ENCODE results near the gene UBA3.

UBA3 gene

DNA sequence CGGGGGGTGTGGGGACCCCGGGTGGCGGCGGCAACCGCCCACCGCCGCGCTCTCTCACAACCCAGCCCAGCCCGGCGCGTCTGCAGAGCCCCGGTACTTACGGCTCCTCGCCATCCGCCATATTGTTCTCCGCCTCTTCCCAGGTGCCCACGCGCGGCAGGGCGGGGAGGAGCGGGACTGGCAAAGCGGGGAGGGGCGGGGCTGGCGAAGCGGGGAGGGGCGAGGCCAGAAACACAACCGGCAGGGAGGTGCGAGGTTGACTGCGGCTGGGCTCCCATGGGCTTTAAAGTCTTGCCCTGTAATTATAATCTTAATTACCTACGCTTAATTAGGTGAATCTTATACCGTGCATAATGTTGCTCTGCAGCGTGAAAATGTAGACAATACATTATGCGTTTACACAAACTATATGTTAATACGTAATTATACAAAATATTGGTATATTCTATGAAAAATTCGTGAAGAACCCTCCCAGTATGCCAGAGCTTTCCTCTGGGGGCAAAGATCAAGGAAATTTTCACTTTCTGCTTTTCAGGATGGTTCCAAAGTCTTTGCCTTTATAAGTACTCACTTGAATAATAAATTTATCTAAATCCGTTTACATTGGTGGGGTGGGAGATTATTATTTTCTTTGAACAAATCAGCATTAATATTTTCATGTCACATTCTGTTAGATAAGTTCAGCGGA is at the start of gene UBA3:
Gene UBA3 (minus strand): TSS at position 133 of the 688 bp plus-strand sequence. CDS start 12 bp downstream, at position 121.
- POLR2A ChIA-PET = interaction anchor here (0.6 kb wide), 1 partner anchor 28 kb away, joined by 3 read pairs; the partner anchor contains the start of gene TMF1
- TF ChIP-seq, protein P1, sequence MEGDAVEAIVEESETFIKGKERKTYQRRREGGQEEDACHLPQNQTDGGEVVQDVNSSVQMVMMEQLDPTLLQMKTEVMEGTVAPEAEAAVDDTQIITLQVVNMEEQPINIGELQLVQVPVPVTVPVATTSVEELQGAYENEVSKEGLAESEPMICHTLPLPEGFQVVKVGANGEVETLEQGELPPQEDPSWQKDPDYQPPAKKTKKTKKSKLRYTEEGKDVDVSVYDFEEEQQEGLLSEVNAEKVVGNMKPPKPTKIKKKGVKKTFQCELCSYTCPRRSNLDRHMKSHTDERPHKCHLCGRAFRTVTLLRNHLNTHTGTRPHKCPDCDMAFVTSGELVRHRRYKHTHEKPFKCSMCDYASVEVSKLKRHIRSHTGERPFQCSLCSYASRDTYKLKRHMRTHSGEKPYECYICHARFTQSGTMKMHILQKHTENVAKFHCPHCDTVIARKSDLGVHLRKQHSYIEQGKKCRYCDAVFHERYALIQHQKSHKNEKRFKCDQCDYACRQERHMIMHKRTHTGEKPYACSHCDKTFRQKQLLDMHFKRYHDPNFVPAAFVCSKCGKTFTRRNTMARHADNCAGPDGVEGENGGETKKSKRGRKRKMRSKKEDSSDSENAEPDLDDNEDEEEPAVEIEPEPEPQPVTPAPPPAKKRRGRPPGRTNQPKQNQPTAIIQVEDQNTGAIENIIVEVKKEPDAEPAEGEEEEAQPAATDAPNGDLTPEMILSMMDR (IDR thresholded peaks at IDR 0.05; ENCODE audit: insufficient read depth, low read length, missing control alignments) = no peak
- H3K4me3 ChIP-seq (ENCODE audit: low read depth, low read length) = peak within 1 kb of the TSS; percentile 62
- CTCF ChIA-PET = no interaction called here
- no peak for DNase-seq (ENCODE audit: low read depth, low spot score)

DNA sequence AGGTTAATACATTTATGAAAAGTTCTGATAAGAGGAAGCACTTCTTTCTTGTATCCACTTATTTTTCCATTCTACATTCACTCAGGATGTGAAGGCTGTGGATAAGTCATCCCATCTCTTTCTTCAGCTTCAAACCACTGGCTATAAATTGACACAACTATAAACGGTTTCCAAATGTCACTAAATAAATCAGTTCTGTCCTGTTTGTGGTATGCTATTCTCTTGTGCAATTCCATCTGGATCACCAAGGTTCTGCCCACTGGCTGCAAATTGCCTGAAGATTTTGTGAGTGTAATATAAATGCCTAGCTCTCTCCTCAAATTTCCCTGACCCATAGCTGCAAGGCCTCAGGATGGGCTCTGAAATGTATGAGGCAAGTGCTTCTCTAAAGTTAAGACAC is 49.4 kb upstream of the UBA3 start:
- POLR2A ChIA-PET = no interaction called here
- CTCF ChIA-PET = interaction anchor here (0.9 to 5.8 kb wide), 3 partner anchors 9 to 298 kb away, joined by 4 to 48 read pairs (median 5); partner anchors contain the start of gene LMOD3
- H3K4me3 ChIP-seq (ENCODE audit: low read depth, low read length) = no peak overlapping the region

DNA sequence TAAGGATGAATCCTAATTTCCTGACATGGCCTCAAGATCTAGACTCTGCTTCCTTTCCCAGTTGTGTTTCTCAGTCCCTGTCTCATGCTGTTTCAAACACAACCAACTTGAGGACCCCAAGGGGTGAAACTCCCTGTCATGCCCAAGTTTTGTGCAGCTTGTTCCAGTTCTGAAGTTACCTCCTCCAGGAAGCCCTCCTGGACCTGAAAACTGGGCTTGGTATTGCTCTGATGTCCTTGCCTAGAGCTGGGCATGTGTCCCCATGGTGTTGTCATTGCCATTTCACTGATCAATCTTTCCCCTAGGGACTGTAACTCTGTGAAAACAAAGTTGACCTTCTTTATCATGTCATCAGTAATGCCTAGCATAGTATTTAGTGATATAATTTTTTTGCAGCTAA is 48.3 kb upstream of the UBA3 start:
- ChIA-PET CTCF (interaction anchor here (0.9 to 5.8 kb wide), 5 partner anchors 8 to 296 kb away, joined by 5 to 48 read pairs (median 8); partner anchors contain the start of gene LMOD3), POLR2A (no interaction called here)
- H3K4me3 ChIP-seq (ENCODE audit: low read depth, low read length) = no peak overlapping the region
- TF ChIP-seq, protein P1 (IDR thresholded peaks at IDR 0.05; ENCODE audit: insufficient read depth, low read length, missing control alignments) = no peak
- DNase-seq (ENCODE audit: low read depth, low spot score) = no peak

More for the DNA sequence above, 49.4 kb upstream of the UBA3 start:
- TF ChIP-seq, protein P1 (IDR thresholded peaks at IDR 0.05; ENCODE audit: insufficient read depth, low read length, missing control alignments) = no peak
- no peak for DNase-seq (ENCODE audit: low read depth, low spot score)

DNA sequence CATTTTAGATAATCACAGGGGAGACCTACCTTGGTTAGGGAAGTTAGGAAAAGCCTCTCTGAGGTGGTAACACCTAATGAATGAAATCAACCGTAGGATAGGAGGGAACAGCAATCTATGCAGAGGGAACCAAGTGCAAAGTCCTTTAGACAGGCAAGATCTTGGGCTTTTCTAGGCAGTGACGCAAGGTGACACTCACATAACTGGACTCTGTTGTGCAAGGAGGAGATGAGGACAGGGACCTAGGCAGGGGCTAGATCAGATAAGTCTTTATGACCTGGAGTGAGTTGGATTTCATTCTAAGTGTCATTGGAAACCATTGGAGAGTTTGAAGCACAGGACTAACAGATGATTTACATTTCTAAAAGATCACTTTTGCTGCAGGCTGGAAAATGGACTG is 46.8 kb upstream of the UBA3 start:
- no peak for DNase-seq (ENCODE audit: low read depth, low spot score)
- POLR2A ChIA-PET = no interaction called here
- CTCF ChIA-PET = interaction anchor here (1.5 to 3.5 kb wide), 4 partner anchors 29 to 298 kb away, joined by 3 to 16 read pairs (median 8); no protein-coding TSS in a partner anchor
- H3K4me3 ChIP-seq (ENCODE audit: low read depth, low read length) = no peak overlapping the region
- TF ChIP-seq, protein P1 (IDR thresholded peaks at IDR 0.05; ENCODE audit: insufficient read depth, low read length, missing control alignments) = no peak

DNA sequence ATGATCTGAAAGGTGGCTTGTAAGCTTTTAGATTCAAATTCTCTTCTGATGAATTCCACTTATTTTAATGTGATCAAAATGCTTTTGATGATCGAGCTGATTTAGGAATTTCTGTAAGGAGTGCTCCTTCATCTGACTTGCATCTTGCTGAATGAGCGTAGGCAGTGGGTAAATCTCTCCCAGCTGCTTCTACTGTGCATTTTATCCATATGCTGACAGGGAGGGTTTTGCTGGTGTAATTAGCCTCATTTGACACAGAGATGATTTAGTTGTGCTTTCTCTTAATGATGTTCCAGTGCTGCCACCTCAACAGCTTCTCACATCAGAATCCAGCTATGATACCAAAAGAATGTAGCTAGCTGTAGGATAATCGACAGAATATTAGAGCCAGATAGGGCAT is 46.1 kb upstream of the UBA3 start:
- ChIA-PET POLR2A (no interaction called here), CTCF (interaction anchor here (0.7 to 3.5 kb wide), 10 partner anchors 11 to 666 kb away, joined by 3 to 16 read pairs (median 3); no protein-coding TSS in a partner anchor)
- no peak overlapping the region for H3K4me3 ChIP-seq (ENCODE audit: low read depth, low read length)
- TF ChIP-seq, protein P1 (IDR thresholded peaks at IDR 0.05; ENCODE audit: insufficient read depth, low read length, missing control alignments) = no peak
- DNase-seq (ENCODE audit: low read depth, low spot score) = no peak

DNA sequence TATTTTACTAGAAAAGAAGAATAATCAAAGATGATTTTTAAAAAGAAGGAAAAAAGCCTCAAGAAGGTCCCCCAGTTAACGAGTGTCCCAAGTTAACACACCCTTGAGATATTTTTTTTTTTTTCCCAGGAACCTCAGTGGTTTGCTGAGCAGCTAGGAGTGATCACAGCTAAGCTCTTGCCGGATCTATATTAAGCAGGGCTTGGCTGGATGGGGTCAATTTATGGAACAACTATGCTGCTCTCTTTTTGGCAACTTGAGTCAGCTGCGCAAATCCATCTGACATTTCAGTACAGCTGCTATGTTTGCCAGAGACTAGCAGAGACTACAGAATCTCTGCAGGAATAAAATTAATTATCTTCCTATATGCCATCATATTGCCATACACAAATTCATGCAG is 42.2 kb upstream of the UBA3 start, which contains the start of gene LMOD3:
Gene LMOD3 (minus strand): TSS at position 193 of the 400 bp plus-strand sequence. CDS start 209 bp downstream, outside the sequence.
- H3K4me3 ChIP-seq (ENCODE audit: low read depth, low read length) = no peak within 1 kb of the TSS
- TF ChIP-seq, protein P1 (IDR thresholded peaks at IDR 0.05; ENCODE audit: insufficient read depth, low read length, missing control alignments) = no peak
- POLR2A ChIA-PET = no interaction called here
- CTCF ChIA-PET = interaction anchor here (0.9 to 8.6 kb wide), 6 partner anchors 8 to 550 kb away, joined by 4 to 110 read pairs (median 26); no protein-coding TSS in a partner anchor
- DNase-seq (ENCODE audit: low read depth, low spot score) = no peak
